ENCODE data around the gene CBX8.

- no peak for TF ChIP-seq CTCF (IDR thresholded peaks at IDR 0.05)
- TF ChIP-seq POLR2A (IDR thresholded peaks at IDR 0.05) = no peak
Observed at GRCh38 chr17:79758271-79758670, 38.6 kb downstream of the CBX8 start.
